GM12873 (cell line): ENCODE data around the gene ERG.

Experiments used
- TF ChIP-seq, protein P1 (sequence below): IDR thresholded peaks from 2 replicates; pipeline ENCODE4 v1.5.1; 2012; ENCODE audit warnings: low read depth, mild to moderate bottlenecking, moderate library complexity, low read length, control low read depth; ENCODE audit not compliant: insufficient read depth; ENCODE audit errors: missing control alignments

The ERG gene

GRCh38 chr21:38376693-38377092, 121.6 kb downstream of the ERG start:
- TF ChIP-seq, protein P1, sequence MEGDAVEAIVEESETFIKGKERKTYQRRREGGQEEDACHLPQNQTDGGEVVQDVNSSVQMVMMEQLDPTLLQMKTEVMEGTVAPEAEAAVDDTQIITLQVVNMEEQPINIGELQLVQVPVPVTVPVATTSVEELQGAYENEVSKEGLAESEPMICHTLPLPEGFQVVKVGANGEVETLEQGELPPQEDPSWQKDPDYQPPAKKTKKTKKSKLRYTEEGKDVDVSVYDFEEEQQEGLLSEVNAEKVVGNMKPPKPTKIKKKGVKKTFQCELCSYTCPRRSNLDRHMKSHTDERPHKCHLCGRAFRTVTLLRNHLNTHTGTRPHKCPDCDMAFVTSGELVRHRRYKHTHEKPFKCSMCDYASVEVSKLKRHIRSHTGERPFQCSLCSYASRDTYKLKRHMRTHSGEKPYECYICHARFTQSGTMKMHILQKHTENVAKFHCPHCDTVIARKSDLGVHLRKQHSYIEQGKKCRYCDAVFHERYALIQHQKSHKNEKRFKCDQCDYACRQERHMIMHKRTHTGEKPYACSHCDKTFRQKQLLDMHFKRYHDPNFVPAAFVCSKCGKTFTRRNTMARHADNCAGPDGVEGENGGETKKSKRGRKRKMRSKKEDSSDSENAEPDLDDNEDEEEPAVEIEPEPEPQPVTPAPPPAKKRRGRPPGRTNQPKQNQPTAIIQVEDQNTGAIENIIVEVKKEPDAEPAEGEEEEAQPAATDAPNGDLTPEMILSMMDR, result no peak

- TF ChIP-seq, protein P1, result no peak
These were observed 122.0 kb downstream of the ERG start for GRCh38 chr21:38376235-38376634.

GRCh38 chr21:38367646-38368045, 130.6 kb downstream of the ERG start:
- TF ChIP-seq, protein P1, result no peak

DNA sequence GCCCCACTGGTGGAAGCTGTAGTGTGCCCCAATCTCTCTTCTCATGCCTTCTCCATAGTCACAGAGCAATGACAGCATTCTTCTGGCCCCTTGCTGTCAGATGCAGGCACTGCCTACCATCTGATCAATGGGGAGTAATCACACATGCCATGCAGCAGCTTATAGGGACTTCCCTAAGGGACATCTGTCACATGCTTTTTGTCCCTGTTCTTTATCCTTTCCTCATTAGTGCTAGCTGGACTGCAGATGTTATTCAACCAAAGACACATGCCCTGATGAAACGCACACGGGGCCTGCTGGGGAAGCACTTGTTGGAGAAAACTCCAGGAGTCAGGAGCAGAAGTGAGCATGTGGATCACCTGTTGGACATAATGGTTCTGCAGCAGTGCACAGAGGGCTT, 132.8 kb downstream of the ERG start:
- TF ChIP-seq, protein P1, result no peak

- TF ChIP-seq, protein P1, result no peak
These were observed 134.6 kb downstream of the ERG start for GRCh38 chr21:38363693-38364092.

DNA sequence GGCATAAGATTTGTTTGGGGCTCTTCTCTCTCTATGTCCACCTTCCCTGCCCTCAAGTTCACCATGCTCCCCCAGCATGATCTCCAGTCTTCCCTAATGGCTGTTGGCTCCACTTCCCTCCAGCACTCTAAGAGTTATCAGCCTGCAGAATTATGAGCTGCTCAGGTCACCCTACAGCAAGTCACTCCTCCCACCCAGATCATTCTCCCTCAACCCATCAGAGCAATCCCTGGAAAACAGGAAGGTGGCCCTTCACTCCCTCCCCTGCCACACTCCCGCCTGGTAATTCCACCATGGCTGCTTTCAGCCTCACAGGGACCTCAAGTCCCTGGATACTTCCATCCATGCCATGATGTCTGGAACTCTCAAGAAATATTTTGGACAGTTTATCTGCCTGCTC, 137.0 kb downstream of the ERG start:
- TF ChIP-seq, protein P1, result no peak

DNA sequence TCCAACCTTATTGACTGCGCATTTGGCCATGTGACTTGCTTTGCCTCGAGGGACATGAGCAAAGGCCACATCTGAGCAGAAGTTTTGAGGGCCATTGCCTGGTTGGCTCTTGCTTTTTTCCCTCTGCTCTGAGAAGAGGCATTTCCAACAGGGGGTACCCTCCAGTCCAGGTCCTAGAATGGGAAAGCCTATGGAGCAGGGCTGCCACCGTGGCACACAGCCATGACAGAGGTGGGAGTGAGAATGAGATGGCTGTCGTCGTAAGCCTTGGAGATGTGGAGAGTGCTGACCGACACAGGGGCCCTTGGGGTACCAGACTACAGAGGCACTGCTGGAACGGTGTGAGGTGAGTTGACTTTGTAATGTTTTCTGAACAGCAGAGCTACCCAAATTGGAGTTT, 138.4 kb downstream of the ERG start:
- TF ChIP-seq, protein P1, result no peak
